NCI-H1694 (cell line): ENCODE measurements around the gene SNX9.
"Not testable (repeated sequence)": the region's sequence is repeated elsewhere in the genome, so short reads cannot be mapped to it uniquely, and the experiment has no call there.

ENCODE experiments used
- DNase-seq: peaks from one replicate; lab custom pipeline; 2025; lab: John Stamatoyannopoulos, UW

Gene SNX9

GRCh38 chr6:157823001-157823527 lies at the start of gene SNX9:
SNX9 (plus strand) TSS chr6:157823246; CDS start chr6:157823435, 189 bp downstream.
- no peak for DNase-seq

- no peak for DNase-seq
Measured at GRCh38 chr6:157773248-157773773, 49.7 kb upstream of the SNX9 start.

- no peak for DNase-seq
Measured at GRCh38 chr6:157774153-157775135, 48.6 kb upstream of the SNX9 start.

GRCh38 chr6:157775376-157775775 lies 47.7 kb upstream of the SNX9 start:
- no peak for DNase-seq

GRCh38 chr6:157777344-157777743 lies 45.7 kb upstream of the SNX9 start:
- DNase-seq: no peak

GRCh38 chr6:157778719-157779118 lies 44.3 kb upstream of the SNX9 start:
- no peak for DNase-seq

GRCh38 chr6:157779705-157780604 lies 43.1 kb upstream of the SNX9 start:
- no peak for DNase-seq

- no peak for DNase-seq
Measured at GRCh38 chr6:157785636-157786035, 37.4 kb upstream of the SNX9 start.

- DNase-seq: no peak
Measured at GRCh38 chr6:157786221-157786620, 36.8 kb upstream of the SNX9 start.

GRCh38 chr6:157787080-157787479 lies 36.0 kb upstream of the SNX9 start:
- no peak for DNase-seq

- DNase-seq: no peak
Measured at GRCh38 chr6:157788180-157788579, 34.9 kb upstream of the SNX9 start.

- no peak for DNase-seq
Measured at GRCh38 chr6:157789297-157789696, 33.7 kb upstream of the SNX9 start.

- DNase-seq: no peak
Measured at GRCh38 chr6:157789861-157790260, 33.2 kb upstream of the SNX9 start.

GRCh38 chr6:157790548-157791160 lies 32.4 kb upstream of the SNX9 start:
- DNase-seq: no peak

- no peak for DNase-seq
Measured at GRCh38 chr6:157791450-157791849, 31.6 kb upstream of the SNX9 start.

- DNase-seq: no peak
Measured at GRCh38 chr6:157792671-157793070, 30.4 kb upstream of the SNX9 start.

GRCh38 chr6:157794012-157794411 lies 29.0 kb upstream of the SNX9 start:
- not testable (repeated sequence) for DNase-seq

- no peak for DNase-seq
Measured at GRCh38 chr6:157795841-157796240, 27.2 kb upstream of the SNX9 start.

GRCh38 chr6:157798851-157799250 lies 24.2 kb upstream of the SNX9 start:
- no peak for DNase-seq

- DNase-seq: not testable (repeated sequence)
Measured at GRCh38 chr6:157799561-157799960, 23.5 kb upstream of the SNX9 start.

- no peak for DNase-seq
Measured at GRCh38 chr6:157800420-157801237, 22.4 kb upstream of the SNX9 start.
